Right atrium auricular region (tissue), 2 donors: ENCODE results near the gene ASCC3. TPM values are rescaled to one million over a fixed set of nuclear protein-coding genes. Genes with fewer than 3 reads are reported as not detected.

Experiments used
- DNase-seq: peaks from one replicate; pipeline ENCODE4 v3.0.0-alpha.2; 2019; ENCODE audit warnings: low spot score
- H3K27ac ChIP-seq, 2 donors: fragments of 200-600 bp; sonication (generic); 1 replicate in 1 of 2; 2 replicates in 1 of 2; pipeline ENCODE4 v1.5.1; 2016 to 2019
- H3K27me3 ChIP-seq, 2 donors: fragments of 200-600 bp; sonication (generic); one replicate each; pipeline versions ENCODE4 v1.5.1 to v1.6.0; 2017 to 2019
- H3K36me3 ChIP-seq: fragments of 200-600 bp; sonication (generic); one replicate; pipeline ENCODE4 v1.5.1; 2016
- H3K4me1 ChIP-seq, 2 donors: fragments of 200-600 bp; sonication (generic); one replicate each; pipeline versions ENCODE4 v1.5.1 to v1.6.0; 2017 to 2019
- H3K4me3 ChIP-seq, 2 donors: fragments of 200-600 bp; sonication (generic); 1 replicate in 1 of 2; 2 replicates in 1 of 2; pipeline ENCODE4 v1.5.1; 2017 to 2019; ENCODE audit warnings: mild to moderate bottlenecking in 1 of 2, moderate library complexity in 1 of 2
- H3K9me3 ChIP-seq, 2 donors: fragments of 200-600 bp; sonication (generic); one replicate each; pipeline ENCODE4 v1.5.1; 2019
- CTCF ChIP-seq, 2 donors: fragments of 200-600 bp; sonication (generic); IDR thresholded peaks; one replicate each; pipeline ENCODE4 v1.5.1; 2019; ENCODE audit warnings: antibody characterized with exemption in 2 of 2
- total RNA-seq, 2 donors: library from RNA; depleted of rRNA; stranded (reverse); fragments of >200 nt; gene quantifications; one replicate each; pipeline ENCODE4 v1.1.0, GENCODE V29; 2016

ASCC3 gene
- total RNA-seq, 2 donors from 2014 or later, result 18.7 to 20.0 TPM

DNA sequence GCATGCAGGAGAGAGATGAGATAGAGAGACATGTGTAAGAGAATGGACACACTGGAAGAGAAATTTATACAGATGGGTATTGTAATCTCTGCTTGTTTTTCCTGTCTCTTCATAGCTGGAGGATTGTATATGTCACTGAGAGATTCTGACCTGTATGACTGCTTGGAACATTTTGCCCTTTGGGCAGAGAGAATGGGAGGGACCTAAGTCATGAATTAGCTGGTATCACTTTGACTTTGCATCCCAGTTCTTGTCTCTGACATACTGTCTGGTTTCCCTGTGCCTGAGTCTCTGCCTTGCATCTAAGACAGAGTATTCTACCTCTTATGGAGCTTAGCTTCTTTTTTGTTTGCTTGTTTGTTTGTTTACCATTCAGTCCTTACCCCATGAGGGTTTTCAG is 37.0 kb upstream of the ASCC3 start:
- no peak overlapping the region for H3K27ac ChIP-seq
- no peaks in the 10 kb centered on the region for H3K4me1 ChIP-seq
- TF ChIP-seq CTCF (IDR thresholded peaks at IDR 0.05), result no peak
- H3K36me3 ChIP-seq, result no peaks in the 10 kb centered on the region
- H3K4me3 ChIP-seq, result no peak overlapping the region
- no peaks in the 10 kb centered on the region for H3K27me3 ChIP-seq
- DNase-seq, result no peak
- no peaks in the 10 kb centered on the region for H3K9me3 ChIP-seq

DNA sequence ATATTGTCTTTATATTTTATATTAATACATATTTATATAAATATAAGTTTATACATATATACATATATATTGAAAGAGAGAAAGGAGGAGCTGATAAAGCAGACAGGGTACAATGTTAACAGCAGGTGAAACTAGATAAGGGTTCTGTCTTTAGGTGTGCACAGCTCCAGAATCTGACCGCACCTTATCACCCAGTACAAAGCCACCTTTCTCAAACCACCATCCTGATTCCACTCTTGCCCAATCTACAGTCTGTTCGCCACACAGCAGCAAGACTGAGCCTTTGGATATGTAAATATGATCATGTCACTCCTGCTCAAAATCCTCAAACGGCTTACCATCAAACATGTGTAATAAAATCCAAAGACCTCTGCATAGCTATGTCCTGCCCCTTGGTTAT is 34.7 kb upstream of the ASCC3 start:
- Histone ChIP-seq H3K27ac (no peak overlapping the region), H3K4me1 (no peaks in the 10 kb centered on the region), H3K9me3 (no peaks in the 10 kb centered on the region), H3K4me3 (no peak overlapping the region), H3K27me3 (no peaks in the 10 kb centered on the region), H3K36me3 (no peaks in the 10 kb centered on the region)
- no peak for TF ChIP-seq CTCF (IDR thresholded peaks at IDR 0.05)
- DNase-seq, result no peak

GRCh38 chr6:100913400-100914276 is 32.5 kb upstream of the ASCC3 start:
- H3K36me3 ChIP-seq, result no peaks in the 10 kb centered on the region
- H3K4me3 ChIP-seq, result no peak overlapping the region
- H3K9me3 ChIP-seq, result no peaks in the 10 kb centered on the region
- H3K27ac ChIP-seq, result no peak overlapping the region
- H3K4me1 ChIP-seq, result no peaks in the 10 kb centered on the region
- no peaks in the 10 kb centered on the region for H3K27me3 ChIP-seq
- no peak for TF ChIP-seq CTCF (IDR thresholded peaks at IDR 0.05)
- DNase-seq, result no peak

- Histone ChIP-seq H3K9me3 (no peaks in the 10 kb centered on the region), H3K4me1 (no peaks in the 10 kb centered on the region), H3K27ac (no peak overlapping the region), H3K4me3 (no peak overlapping the region), H3K36me3 (no peaks in the 10 kb centered on the region), H3K27me3 (no peaks in the 10 kb centered on the region)
- DNase-seq, result no peak
- no peak for TF ChIP-seq CTCF (IDR thresholded peaks at IDR 0.05)
These were observed 25.2 kb upstream of the ASCC3 start for GRCh38 chr6:100906325-100906724.

DNA sequence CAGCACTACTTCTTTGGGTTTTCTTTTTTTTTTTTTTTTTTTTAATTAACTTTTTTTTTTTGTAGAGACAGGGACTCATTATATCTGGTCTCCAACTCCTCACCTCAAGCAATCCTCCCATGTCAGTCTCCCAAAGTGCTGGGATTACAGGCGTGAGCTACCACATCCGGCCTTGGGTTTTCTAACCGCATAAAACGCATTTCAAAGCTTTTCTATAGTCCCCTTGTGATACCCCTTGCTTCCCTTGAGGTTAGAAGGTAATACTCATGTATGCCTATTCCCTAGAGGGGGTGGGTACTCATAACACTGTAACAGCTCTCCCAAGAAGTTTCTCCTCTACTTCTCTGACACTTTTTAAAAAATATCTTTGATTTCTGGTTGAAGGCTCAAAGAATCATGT is 23.9 kb upstream of the ASCC3 start:
- no peaks in the 10 kb centered on the region for H3K4me1 ChIP-seq
- H3K27ac ChIP-seq, result no peak overlapping the region
- TF ChIP-seq CTCF (IDR thresholded peaks at IDR 0.05), result no peak
- H3K4me3 ChIP-seq, result no peak overlapping the region
- H3K27me3 ChIP-seq, result no peaks in the 10 kb centered on the region
- H3K9me3 ChIP-seq, result no peaks in the 10 kb centered on the region
- no peak for DNase-seq
- no peaks in the 10 kb centered on the region for H3K36me3 ChIP-seq

- H3K9me3 ChIP-seq, result no peaks in the 10 kb centered on the region
- H3K4me1 ChIP-seq, result no peaks in the 10 kb centered on the region
- H3K27ac ChIP-seq, result no peak overlapping the region
- no peak for DNase-seq
- H3K4me3 ChIP-seq, result no peak overlapping the region
- no peaks in the 10 kb centered on the region for H3K27me3 ChIP-seq
- no peak for TF ChIP-seq CTCF (IDR thresholded peaks at IDR 0.05)
- no peaks in the 10 kb centered on the region for H3K36me3 ChIP-seq
These were observed 23.2 kb upstream of the ASCC3 start for GRCh38 chr6:100904316-100904715.
